ENCODE measurements around the gene C4orf17.
"Not testable (repeated sequence)": the region's sequence is repeated elsewhere in the genome, so short reads cannot be mapped to it uniquely, and the experiment has no call there.

Gene C4orf17

DNA sequence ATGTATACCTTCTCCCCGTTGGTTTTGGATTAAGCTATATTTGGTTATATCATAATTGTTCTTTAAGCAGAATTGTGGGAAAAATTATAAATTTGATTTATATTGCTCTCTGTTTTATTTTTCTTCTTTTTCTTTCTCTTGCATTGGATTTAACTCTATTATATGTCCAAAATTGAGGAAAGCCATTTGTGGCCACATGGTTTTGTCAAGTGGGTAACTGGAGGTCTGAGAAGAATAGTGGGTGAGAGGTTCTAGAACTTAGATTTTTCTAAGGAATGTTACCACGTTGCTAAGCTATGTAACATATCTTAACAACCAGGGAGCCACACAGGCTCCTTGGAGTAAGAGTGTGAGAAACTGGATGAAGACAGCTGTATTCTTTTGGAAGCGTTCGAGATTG, at the start of gene C4orf17:
Gene C4orf17, plus strand, starts transcription at position 301 of the 400 bp plus-strand sequence. CDS start 2,061 bp downstream, outside the sequence.
- no peak for DNase-seq (ENCODE audit: low read depth, low spot score)

DNA sequence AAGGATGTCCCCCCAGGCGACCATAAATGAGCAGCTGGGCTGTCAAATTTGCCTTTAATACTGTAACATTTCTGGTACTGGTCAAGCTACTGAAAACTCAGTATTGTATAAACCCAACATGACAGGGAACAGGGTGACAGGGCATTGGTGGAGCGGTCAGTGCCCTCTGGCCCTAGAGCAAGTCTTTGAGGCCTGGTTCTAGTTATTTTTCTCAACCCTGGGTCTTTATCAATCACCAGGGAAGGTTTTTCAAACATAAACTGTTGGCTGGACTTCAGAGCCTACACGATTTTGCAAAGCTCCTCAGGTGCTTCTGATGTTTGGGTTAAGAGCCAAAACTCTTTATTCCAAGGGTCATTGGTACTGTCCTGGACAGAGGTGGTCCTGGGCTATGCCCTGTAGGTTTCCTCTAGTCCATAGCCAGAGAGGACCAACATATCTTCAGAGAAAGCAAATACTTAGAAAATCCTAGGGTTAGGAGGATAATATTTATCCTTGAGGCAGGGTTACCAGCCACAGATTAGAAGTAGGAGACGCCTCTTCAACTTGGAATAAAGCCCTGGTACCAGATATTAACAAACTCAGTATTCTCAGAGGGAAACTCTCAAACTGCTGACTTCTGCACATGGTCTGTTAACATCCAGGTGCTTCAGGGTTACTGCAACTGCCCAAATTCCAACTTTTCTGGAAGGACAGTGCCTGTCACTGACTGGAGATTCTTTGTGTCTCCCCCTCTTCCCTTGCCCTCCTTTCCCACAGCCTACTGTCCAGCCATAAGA, 49.0 kb upstream of the C4orf17 start:
- no peak for DNase-seq (ENCODE audit: low read depth, low spot score)

DNA sequence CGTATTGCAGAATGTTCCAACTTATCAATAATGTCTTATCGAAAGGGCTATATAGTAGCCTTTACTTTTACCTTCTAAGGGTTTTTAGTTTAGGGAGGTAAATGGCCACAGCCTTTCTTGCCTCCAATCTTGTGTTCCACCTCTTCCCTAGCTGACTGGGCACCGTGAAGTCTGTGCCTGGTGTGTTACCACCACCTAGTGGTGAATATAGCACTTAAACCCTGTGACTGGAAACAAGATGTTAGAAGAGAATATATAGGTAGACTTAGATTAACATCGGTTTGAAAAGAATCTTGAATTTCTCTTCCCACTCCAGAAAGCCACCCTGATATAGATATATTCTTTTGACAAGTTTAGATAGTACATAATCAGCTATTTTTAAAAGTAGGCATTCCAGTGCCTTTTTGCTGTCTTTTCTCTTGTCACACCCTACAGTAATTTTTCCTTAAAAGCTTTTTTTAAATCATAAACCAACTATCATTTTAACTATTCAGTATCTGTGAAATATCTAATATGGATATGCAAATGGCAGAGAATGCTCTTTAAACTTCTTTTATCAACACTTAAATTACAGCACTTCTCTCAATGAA, 47.9 kb upstream of the C4orf17 start:
- DNase-seq (ENCODE audit: low read depth, low spot score): no peak

DNA sequence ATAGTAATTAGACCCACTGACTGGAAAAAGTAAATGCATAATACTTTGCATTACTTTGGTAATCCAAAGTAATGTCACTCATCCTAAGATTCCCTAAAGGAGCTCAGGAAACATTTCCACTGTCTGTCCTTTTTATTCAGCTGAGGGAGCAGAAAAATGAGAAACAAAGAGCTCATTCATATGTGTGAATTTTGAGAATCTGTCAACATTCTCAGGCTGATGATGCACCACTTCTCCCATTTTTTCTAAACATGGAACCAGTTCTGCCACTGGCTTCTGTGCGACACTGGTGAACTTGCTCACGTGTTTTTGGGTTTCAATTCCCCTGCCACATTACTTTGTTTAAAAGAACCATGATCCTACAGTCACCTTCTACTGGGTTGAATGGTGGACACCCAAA, 47.3 kb upstream of the C4orf17 start:
- DNase-seq (ENCODE audit: low read depth, low spot score): no peak

DNA sequence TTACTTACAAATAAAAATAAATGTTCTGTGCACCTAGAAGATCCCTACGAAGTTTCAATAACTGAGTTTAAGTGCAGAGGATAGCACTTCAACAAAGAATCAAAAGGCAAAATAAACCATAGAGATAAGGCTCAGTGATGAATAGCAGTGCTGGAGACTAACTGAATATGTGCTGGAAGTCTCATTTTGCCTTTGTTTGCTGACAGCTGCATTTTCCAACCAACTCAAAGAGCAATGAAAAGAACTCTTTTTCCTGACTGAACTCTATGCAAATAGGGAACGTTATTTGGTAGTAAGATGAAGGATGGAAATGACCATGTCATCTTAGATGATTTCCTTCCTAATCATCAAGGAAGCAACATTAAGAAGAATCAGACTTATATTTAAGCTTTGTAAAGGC, 42.9 kb upstream of the C4orf17 start:
- no peak for DNase-seq (ENCODE audit: low read depth, low spot score)

DNA sequence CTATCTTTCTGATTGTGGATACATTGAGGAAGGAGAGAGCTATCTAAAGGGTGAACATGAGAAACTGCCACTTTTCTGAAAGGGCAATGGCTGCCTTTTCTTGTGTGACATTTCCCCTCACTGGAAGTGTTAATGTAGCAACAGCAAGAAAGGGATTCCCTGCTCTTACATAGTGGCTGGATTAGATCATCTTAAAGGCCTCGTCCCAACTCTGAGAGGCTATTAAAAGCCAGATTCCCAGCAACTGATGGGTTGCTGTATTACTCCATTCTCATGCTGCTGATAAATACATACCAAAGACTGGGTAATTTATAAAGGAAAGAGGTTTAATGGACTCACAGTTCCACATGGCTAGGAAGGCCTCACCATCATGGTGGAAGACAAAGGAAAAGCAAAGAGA, 41.9 kb upstream of the C4orf17 start:
- DNase-seq (ENCODE audit: low read depth, low spot score): no peak

DNA sequence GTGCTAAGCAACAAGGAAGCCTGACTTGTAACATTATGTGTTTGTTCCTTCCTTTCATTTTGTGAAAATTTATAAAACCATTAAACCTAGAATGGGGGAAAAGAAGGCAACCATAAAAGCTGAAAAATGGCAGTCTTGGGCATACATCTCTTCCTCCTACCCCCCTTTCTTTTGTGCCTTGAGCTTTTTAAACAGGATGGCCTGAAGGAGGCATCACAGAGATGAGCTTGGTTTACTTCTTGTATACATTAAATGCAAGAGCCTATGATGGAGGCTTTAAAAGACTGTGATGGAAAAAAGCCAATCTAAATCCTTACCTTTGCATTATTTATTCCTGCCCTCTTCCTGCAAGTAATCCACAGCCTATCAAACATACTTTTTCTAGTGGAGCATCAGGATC, 39.5 kb upstream of the C4orf17 start:
- DNase-seq (ENCODE audit: low read depth, low spot score): no peak

DNA sequence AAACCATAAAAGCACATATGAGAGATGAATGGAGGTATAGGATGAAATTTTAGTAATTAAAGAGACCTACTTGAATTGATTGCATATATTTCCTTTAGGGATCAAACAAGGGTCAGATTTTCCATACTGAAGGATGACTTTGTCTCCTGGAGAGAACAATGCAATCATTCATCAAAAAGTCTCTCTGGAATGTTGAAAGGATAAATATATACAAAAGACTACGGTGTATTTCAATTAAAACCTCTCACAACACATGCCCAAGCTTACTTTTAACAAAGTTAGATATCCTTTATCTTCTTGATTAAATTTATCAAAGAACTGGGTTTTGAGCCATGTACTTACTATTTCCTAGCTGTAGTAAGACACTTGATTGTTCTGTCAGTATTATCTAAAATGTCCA, 38.9 kb upstream of the C4orf17 start:
- DNase-seq (ENCODE audit: low read depth, low spot score): no peak

DNA sequence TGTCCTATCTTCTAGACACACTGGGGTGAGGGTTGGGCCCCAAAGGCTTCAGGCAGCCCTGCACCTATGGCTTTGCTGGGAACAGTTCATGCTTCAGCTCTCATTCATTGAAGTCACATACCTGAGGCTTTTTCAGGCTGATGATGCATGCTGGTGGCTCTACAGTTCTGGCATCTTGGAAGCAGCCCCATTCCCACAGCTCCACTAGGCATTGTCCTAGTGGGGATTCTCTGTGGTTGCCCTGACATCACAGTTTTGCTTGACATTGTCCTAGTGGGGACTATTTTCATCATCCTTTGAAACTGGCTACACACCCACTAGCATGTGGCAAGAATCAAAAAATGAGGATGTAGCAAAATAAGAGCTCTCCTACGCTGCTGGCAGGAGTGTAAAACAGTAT, 37.7 kb upstream of the C4orf17 start:
- DNase-seq (ENCODE audit: low read depth, low spot score): no peak

DNA sequence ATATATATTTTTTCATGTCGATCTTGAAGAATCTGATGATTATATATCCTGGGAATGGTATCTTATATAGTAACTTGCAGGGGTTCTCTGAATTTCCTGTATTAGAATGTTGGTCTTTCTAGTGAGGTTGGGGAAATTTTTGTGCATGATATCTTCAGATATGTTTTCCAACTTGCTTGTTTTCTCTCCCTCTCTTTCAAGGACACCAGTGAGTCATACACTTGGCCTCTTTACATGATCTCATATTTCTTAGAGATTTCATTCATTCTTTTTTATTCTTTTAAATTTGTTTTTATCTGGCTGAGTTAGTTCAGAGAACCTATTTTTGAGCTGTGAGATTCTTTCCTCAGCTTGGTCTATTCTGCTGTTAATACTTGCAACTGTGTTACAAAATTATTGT, 27.2 kb upstream of the C4orf17 start:
- DNase-seq (ENCODE audit: low read depth, low spot score): no peak

DNA sequence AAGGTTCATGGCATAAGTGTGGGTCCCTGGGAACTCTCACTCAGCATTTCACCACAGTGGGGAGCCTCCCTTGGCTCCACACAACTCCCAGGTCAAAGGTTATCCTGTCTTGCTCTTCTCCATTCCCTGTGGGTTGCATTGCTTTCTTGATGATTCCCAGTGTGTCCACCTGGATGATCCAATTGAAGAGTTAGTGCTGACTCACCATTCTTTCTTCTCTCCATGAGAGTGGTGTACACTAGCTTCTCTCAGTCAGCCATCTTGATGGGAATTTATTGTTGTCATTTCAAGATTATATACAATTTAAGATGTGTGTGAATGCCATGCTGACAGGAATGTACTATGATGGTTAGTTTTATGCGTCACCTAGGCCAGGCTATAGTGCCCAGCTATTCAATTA, 25.6 kb upstream of the C4orf17 start:
- DNase-seq (ENCODE audit: low read depth, low spot score): no peak

DNA sequence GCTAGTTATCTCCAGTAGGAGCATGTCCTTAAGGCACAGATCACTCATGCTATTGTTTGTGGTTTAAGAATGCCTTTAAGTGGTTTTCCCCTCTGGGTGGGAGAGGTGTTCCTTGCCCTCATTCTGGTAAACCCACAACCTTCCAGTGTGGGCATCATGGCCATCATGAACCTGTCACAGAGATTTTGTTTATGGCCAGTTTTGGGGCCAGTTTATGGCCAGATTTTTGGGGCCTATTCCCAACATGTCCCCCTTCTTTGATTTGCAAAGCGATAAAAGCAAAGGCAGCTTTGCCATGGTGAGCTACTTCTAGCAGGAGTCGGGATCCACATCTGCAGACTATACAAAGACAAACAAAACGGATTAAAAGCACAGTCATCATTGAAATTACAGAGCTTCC, 24.2 kb upstream of the C4orf17 start:
- not testable (repeated sequence) for DNase-seq (ENCODE audit: low read depth, low spot score)

DNA sequence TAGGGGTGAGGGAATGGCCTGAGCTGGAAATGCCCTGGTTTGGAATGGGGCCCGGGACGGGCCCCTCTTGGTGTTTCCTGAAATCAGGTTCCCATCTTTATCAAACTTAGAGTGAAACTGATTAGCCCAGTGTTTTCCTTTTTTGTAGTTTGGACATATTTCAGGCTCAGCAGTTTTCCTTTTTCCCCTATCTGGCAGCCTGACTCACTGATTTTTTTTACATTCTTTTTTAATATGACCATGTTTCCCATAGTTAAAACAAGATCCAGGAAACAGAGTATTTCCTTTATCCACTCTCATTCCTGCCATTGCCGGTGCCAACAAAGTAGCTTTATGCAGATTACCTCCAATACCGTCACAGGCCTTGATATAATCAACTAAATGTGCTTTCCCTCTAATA, 20.5 kb upstream of the C4orf17 start:
- no peak for DNase-seq (ENCODE audit: low read depth, low spot score)

DNA sequence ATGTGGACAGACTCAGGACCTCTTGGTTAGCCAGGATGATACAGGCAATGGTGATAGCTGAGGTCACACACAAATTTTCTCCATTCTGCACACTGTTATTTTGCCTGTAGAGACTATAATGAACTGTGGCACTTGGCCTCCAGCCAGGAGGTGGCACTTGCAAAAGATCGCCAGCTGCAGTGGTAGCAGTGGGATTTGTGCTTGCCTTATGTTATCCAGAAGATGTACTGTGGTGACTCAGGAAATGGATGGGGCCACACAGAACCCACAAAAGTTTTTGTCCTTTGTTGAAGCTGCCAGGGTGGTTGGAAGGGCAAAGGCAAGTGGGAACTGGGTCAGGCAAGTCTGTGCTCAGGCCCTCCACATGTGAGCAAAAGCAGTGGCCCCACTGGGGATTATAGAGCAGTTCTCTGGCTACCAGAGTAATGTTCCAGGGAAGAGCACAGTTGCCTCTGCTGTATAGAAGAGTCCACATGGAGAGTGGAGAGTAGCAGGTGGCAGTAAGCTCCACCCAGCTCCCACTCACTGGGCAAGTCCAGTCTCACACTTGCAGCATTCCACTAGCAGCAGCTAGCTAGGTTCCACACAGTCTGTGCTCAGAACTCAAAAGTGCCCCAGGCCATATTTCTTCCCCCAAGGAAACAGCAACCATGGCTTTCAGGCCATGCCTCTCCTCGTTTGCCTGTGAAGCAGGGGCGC, 5.9 kb upstream of the C4orf17 start:
- DNase-seq (ENCODE audit: low read depth, low spot score): no peak

DNA sequence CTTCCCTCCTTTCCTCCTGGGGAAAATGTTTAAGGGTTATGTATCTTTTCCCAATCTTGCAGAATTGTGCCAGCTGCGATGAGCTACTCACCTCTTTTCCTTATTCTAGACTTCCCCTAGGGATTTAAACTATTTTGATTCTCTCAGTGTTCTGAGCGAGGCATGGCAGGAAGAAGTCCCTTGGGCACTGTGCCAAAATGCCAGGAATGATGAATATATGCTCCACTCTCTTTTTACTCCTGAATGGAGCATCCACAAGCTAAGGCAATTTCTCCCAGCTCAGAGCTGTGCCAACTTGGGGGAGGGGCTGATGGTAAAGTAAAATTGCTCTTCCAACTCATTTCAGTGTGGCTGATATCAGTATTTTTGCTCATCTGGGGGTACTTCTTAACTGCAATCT, 4.0 kb upstream of the C4orf17 start:
- DNase-seq (ENCODE audit: low read depth, low spot score): no peak

DNA sequence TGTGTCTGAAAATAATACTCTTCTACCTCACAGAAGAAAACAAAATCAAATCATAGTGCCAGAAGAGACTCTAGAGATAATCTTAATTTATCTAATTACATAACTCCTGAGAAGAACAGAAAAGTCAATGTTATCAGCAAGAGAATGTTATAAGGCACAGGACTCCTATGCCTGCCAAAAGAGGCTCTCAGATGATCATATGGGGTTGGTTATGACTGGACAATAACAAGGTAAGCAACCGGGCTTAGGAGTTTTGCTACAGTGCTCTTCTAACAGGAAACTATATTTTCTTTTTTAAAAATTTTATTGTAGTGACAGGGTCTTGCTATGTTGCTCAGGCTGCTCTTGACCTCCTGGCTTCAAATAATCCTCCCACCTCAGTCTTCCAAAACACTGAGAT, 3.5 kb upstream of the C4orf17 start:
- DNase-seq (ENCODE audit: low read depth, low spot score): no peak

DNA sequence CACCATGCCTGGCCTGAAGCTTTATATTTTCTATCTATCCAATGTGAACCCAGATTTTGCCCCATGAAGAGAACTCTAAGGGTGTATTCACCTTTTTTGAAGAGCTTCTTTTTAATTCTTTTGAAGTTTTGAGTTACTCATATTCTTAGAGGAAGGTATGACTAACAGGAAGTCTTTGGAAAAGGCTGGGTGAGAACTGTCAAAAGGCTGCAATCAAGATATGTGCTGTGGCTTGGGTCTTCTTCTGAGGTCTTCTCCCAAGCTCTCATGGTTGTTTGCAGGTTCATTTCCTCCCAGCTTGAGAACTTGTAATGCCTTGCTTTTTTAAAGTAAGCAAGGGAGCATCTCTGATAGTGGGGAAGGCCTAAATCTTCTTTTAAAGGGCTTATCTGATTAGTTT, 3.1 kb upstream of the C4orf17 start:
- DNase-seq (ENCODE audit: low read depth, low spot score): no peak

DNA sequence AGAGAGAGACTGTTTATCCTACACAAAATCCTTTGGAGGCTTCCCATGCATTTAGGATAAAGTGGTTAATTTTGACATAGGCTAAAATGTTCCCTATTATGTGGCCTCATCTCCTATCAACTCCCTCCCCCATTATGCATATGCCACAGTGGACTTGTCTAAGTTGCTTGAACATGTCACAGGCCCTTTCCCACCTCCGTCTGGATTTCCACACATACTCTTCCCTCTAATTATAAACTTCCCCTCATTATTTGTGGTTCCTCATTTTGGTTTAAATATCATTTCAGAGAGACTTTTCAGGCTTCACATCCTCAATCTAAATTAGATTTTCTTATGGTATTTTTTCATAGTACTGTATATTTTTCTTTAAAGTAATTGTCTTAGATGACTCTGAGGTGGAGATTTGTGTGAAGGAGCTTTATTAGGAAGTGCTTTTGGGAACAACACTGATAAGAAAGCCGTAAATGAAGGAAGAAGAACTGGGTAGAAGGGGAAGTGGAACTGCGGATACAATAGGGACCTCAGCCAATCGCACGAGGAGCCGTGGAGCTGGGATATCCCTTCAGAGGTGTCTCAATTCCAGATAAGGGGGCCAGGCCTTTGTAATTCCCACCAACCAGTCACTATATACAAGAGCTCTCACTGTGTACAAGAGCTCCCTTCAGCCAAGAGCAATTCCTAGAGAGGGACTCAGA, 7.9 kb downstream of the C4orf17 start:
- no peak for DNase-seq (ENCODE audit: low read depth, low spot score)

DNA sequence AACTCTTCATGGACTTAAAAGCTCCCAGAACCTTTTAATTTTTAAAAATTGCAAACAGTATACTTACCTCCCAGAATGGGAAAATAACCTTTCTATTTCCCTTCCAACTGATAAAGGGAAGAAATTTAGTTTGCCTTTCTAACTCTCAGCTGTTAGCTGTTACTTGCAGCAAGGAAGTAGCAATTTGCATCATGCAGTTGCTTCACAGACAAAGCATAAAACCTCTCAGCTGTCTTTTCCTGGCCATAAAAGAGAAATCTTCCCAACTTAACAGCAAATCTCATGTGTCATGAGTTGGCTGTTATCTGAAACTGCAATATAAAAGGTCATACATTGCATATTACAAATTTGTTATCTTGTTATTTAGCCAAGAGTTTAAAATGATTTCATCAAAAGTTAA, 18.4 kb downstream of the C4orf17 start:
- DNase-seq (ENCODE audit: low read depth, low spot score): no peak

DNA sequence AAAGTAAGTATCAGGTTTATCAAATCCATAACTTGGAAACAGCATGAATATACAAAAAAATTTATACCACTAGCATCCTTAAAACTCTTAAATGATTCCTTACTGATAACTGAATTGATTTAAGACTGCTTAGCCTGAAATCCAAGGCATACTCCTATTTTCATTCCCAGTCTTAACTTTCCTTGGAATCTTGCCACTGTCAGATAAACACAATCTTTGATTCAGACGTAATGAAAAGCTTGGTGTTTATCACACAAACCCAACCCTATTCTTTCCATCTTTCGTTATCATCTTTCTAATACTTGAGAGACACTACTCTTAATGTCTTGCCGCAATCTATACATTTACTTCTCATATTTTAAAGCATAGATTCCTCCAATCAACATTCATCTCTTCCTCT, 19.1 kb downstream of the C4orf17 start:
- DNase-seq (ENCODE audit: low read depth, low spot score): no peak

DNA sequence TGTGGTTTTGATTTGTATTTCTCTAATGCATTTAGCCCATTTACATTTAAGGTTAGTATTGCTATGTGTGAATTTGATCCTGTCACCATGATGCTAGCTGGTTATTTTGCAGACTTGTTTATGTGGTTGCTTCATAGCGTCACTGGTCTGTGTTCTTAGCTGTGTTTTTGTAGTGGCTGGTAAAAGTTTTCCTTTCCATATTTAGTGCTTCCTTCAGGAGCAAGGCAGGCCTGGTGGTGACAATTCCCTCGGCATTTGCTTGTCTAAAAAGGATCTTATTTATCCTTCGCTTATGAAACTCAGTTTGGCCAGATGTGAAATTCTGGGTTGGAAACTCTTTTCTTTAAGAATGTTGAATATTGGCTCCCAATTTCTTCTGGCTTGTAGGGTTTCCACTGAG, 23.9 kb downstream of the C4orf17 start:
- DNase-seq (ENCODE audit: low read depth, low spot score): not testable (repeated sequence)

DNA sequence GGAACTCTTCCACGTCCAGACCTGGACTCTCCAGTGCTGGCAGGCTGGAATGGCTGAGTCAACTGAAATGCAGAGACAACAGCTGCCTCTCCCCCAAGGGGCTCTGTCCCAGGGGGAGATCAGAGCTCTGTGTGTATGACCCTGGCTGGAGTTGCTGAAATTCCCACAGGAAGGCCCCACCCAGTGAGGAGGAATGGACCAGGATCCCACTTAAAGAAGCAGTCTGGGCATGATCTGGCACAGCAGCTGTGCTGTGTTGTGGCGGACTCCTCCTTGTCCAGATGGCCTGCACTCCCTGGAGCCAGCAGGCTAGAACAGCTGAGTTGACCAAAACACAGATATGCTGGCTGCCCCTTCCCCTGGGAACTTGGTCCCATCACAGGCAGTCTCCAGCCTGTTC, 25.4 kb downstream of the C4orf17 start:
- no peak for DNase-seq (ENCODE audit: low read depth, low spot score)
